HG03521 (cell line): ENCODE results near the gene FAM43B.

Source experiments
- ATAC-seq: cut with Tn5 transposase; IDR thresholded peaks from one replicate; pipeline ENCODE4 v1.9.1; 2021; ENCODE audit warnings: mild to moderate bottlenecking, moderate library complexity; ENCODE audit not compliant: unreplicated experiment

The FAM43B gene

DNA sequence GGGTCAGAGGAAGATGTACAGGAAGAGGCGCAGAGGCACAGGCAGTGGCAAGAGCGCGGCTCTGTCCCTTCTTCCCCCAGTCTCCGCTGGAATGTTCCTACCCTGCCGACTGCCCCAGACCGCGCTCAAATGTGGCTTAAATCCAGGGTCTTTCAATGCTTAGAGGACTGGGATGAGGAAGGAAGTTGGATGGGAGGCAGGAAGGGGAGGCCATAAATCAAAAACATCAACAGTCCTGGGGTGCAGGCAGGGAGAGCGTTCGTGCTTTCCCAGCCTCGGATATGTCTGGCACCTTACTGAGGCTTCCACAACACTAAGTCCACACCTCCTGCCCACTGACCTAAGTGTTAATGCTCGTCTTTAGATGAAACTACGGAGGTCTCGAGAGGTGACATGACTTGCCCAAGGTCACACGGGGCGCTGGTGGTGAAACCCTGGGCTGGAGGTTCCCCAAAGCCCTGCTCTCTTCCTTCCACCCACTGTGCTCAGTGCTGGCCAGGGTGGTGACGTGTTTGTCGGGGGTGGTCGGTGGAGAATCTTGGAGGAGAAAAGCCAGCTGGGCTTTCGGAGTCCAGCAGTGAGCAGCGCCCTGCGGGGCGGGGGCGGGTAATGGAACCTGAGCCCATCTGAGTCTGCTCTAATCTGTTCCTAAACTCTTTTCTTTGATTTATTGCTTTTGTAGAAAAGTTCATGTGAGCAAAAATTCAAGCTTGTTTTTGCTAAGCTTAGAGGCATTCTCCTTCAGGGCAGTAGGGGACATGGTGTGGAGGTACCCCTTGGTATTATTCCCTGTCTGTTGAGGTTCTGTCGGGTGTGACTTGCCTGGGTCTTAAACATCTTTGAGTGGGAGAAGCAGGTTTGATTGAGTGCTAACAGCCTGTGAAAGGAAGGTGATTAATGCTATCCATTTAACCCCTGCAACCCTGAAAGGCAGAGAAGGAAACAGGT lies 37.2 kb downstream of the FAM43B start:
- ATAC-seq = no peak

GRCh38 chr1:20590306-20590777 lies 38.0 kb downstream of the FAM43B start:
- no peak for ATAC-seq

DNA sequence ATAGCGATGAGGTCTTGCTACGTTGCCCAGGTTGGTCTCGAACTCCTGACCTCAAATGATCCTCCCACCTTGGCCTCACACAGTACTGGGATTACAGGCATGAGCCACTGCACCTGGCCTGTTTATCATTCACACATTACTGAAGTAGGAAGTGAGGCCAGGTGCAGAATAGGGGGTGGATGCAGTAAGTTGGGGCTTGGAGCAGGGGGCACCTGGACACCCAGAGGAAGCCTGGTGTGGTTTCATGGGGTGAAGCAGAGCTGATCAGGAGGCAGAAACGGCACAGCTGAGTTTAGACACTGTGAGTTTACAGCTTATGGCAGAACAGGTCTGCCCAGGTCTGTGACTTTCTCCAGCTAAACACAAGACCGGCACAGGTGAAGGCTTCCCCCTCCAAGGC lies 41.4 kb downstream of the FAM43B start:
- ATAC-seq = no peak

DNA sequence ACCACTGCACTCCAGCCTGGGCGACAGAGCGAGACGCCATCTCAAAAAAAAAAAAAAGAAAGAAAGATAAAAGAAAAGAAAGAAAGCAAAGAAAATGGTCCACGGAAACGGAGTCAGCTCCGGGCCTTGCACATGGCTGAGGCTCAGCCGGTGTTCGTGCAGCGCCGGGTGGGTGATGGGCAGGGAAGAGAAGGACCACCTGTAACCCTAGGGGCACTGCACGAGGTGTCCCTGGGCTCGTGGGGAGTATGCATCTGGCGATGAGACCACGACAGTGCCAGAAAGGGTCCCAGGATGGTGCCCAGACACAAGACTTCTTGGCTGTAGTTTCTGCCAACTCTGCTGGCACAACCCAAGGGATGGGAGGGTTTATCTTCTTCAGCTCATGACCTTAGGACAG lies 42.4 kb downstream of the FAM43B start:
- ATAC-seq = no peak

DNA sequence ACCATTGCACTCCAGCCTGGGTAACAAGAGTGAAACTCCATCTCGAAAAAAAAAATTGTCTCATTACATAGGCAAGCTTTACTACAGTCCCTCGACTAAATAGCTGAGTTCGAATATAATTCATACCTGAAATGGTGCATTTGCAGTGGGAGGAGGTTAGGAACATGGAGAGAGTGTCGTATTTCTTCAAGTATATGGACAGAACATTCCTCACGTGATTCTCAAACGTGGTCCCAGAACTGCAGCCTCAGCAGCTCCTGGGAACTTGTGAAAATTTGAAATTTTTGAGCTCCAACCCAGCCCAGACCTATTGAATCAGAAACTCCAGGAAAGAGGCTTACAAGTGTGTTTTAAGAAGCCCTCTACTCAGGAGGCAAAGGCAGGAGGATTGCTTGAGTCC lies 43.7 kb downstream of the FAM43B start:
- ATAC-seq = no peak

DNA sequence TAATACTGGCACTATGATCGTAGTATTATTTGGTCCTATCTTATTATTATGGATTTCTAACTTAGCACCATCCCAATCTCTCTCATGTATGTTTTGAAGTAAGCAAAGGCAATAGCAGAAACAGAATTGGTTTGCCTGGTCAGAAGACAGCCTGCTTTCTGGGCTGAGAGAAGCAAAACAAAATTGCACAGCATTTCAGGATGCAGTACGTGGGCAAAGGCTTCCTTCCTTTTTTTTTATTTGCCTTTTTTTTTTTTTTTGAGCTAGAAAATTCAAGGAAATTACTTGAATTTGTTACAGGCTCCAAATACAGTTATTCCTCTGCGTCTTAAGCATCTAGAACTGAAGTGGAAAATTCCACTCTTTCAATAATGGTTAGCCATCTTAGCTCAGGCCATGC lies 45.3 kb downstream of the FAM43B start:
- no peak for ATAC-seq

GRCh38 chr1:20600156-20600555 lies 47.8 kb downstream of the FAM43B start:
- no peak for ATAC-seq

DNA sequence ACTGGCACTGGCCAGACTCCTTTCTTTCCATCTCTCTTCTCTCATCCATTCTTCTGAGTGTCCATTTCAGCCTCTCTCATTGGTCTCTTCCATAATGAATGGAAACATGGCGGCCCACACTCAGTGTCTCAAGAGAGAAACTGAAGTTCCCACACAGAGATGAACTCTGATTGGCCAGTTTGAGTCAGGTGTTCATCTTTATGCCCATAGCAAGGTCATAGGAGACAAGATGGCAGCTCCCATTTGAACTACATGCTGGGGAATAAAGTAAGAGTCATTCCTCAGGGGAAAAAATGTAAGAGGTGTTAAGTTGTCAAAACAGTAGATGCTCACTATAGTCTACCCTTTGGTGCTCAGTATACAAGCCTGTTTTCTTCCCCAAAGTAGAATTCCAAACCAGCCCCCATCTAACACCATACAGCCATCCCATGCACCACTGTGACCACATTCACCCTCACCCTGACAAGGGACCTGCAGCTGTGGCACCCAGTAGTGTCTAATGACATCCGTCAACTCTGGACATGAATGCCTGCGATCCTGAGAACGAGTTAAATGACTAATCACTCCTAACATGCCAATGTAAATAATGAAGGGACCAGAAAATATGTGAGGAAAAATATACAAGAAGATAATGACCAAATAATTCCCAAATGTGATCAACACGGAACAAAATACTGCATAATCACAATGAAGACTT lies 48.9 kb downstream of the FAM43B start:
- ATAC-seq = no peak

DNA sequence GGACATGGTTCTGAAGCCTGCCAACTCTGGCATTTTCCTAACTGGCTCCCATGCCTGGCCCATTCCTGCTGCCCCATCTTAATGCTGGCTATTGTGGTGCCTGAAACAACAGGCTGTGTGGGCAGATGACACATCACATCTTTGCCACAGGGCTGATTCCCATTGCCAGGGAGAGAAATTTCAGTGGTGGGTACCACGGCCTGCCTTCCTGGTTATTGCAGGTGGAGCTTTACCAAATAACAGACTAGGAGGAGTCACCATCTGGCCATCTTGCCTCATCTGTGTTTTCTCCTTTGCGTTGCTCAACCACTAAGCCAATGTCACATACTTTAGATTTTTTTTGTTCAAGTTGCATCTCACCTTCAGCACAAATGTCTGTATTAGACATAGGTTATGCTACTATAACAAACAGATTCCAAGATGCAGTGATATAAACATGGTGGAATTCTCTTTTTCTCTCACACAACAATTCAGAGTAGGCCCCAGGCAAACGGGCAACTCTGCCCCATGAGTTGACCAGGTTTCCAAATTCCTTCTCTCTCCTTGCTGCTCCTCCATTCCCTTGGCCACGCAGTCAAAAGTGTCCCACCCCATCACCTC lies 50.6 kb downstream of the FAM43B start:
- no peak for ATAC-seq

- ATAC-seq = no peak
These were observed 51.4 kb downstream of the FAM43B start for GRCh38 chr1:20603504-20604464.
